SK-N-DZ (cell line): ENCODE results near the gene PM20D2.

ENCODE experiments used
- DNase-seq: peaks from one replicate; pipeline ENCODE4 v3.0.0-alpha.2; 2015; ENCODE audit warnings: low spot score

The PM20D2 gene

GRCh38 chr6:89200706-89201215 lies 54.9 kb downstream of the PM20D2 start:
- DNase-seq: no peak

GRCh38 chr6:89204096-89204495 lies 58.2 kb downstream of the PM20D2 start:
- no peak for DNase-seq

GRCh38 chr6:89205819-89206218 lies 60.0 kb downstream of the PM20D2 start:
- DNase-seq: no peak

GRCh38 chr6:89208551-89208950 lies 62.7 kb downstream of the PM20D2 start:
- no peak for DNase-seq

- DNase-seq: no peak
These were observed 63.6 kb downstream of the PM20D2 start for GRCh38 chr6:89209457-89209856.

- no peak for DNase-seq
These were observed 66.6 kb downstream of the PM20D2 start for GRCh38 chr6:89212472-89212871.

- DNase-seq: no peak
These were observed 68.3 kb downstream of the PM20D2 start for GRCh38 chr6:89214197-89214596.
